ENCODE results near the gene GLRX.

The GLRX gene

DNA sequence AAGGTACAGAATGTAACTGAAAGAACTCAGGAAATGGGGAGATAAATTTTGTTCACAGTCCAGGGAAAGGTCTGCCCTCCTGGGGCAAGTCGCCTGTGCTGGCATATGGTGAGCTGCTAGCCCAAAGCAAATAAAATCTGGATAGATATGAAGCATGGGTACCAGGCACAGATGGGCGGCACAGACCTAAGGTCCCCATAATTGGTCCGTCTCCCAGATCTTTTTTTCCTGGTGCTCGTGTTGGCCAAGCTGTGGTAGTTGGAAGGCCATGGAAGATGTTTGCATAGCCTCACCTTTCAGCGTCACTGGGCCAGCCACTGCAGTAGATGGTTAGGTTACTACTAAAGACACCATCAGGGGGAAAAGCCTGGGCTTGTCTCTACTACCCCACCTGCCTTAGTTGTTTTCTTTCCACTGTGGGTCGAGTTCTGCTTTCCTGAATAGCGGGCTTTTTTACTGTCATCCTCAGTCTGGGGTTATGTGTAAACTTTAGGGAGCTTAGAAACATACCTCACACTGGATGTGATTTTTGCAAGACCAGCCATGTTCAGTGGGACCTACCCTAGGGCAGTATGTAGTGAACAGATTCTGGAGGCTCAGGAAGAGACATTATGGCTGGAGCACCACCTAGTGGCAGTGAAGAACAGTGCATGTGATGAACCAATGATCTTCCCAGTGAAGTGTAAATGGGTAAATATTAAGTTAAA lies 24.2 kb upstream of the GLRX start:
- peak; percentile 98 for TF ChIP-seq RAD21 (IDR thresholded peaks at IDR 0.05; ENCODE audit: low read depth)
- TF ChIP-seq EP300 (IDR thresholded peaks at IDR 0.05; ENCODE audit: borderline replicate concordance) = no peak

DNA sequence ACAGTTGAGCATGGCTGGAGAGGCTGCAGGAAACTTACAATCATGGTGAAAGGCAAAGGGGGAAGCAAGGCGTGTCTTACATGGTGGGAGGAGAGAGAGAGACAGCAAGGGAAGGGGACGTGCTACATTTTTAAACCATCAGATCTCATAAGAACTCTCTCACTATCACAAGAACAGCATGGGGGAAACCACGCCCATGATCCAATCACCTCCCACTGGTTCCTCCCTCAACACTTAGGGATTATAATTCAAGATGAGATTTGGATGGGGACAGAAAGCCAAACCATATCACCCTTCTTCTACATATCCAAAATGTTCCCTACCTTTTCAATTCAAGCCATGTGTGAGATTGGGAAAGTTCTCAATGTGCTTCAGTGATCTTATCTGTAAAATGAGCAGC lies 22.9 kb upstream of the GLRX start:
- TF ChIP-seq, protein P1, sequence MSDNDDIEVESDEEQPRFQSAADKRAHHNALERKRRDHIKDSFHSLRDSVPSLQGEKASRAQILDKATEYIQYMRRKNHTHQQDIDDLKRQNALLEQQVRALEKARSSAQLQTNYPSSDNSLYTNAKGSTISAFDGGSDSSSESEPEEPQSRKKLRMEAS (IDR thresholded peaks at IDR 0.05) = no peak
- no peak for TF ChIP-seq TEAD4 (IDR thresholded peaks at IDR 0.05)
- no peak for TF ChIP-seq RAD21 (IDR thresholded peaks at IDR 0.05; ENCODE audit: low read depth)
- TF ChIP-seq EGR1 (IDR thresholded peaks at IDR 0.05) = no peak
- no peak for TF ChIP-seq EP300 (IDR thresholded peaks at IDR 0.05; ENCODE audit: borderline replicate concordance)
- TF ChIP-seq TCF12 (IDR thresholded peaks at IDR 0.05; ENCODE audit: low read depth) = no peak

DNA sequence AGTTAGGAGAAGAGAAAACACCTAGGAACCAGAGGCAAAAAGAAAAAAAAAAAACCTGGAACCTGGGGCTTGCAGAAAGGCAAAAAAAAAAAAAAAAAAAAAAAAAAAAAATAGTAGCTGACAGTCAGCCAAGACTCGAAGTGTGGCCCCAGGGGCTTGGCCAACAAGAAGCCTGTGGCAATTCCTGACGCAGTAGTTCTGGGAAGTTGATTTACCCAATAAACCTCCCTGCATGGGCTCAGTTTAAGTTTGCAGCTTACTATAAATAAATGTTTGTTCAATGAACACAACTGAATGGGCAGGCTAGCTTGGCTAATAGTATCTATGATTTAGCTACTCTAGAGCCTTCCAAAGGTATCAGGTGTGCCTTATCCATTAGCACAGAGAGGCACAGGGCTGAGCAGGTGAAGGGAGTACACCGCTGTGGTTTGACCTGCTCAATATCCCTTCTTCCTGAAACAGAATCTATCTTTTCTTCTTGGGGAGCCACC lies 21.3 kb upstream of the GLRX start:
- no peak for TF ChIP-seq TAF1 (IDR thresholded peaks at IDR 0.05; ENCODE audit: low read depth)
- no peak for TF ChIP-seq EGR1 (IDR thresholded peaks at IDR 0.05)
- TF ChIP-seq CEBPB (IDR thresholded peaks at IDR 0.05) = no peak
- no peak for TF ChIP-seq RAD21 (IDR thresholded peaks at IDR 0.05; ENCODE audit: low read depth)
- no peak for TF ChIP-seq FOXM1 (IDR thresholded peaks at IDR 0.05; ENCODE audit: borderline replicate concordance, low read depth)
- TF ChIP-seq, protein P2, sequence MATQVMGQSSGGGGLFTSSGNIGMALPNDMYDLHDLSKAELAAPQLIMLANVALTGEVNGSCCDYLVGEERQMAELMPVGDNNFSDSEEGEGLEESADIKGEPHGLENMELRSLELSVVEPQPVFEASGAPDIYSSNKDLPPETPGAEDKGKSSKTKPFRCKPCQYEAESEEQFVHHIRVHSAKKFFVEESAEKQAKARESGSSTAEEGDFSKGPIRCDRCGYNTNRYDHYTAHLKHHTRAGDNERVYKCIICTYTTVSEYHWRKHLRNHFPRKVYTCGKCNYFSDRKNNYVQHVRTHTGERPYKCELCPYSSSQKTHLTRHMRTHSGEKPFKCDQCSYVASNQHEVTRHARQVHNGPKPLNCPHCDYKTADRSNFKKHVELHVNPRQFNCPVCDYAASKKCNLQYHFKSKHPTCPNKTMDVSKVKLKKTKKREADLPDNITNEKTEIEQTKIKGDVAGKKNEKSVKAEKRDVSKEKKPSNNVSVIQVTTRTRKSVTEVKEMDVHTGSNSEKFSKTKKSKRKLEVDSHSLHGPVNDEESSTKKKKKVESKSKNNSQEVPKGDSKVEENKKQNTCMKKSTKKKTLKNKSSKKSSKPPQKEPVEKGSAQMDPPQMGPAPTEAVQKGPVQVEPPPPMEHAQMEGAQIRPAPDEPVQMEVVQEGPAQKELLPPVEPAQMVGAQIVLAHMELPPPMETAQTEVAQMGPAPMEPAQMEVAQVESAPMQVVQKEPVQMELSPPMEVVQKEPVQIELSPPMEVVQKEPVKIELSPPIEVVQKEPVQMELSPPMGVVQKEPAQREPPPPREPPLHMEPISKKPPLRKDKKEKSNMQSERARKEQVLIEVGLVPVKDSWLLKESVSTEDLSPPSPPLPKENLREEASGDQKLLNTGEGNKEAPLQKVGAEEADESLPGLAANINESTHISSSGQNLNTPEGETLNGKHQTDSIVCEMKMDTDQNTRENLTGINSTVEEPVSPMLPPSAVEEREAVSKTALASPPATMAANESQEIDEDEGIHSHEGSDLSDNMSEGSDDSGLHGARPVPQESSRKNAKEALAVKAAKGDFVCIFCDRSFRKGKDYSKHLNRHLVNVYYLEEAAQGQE (IDR thresholded peaks at IDR 0.05; ENCODE audit: low read depth) = no peak
- no peak for TF ChIP-seq CREB1 (IDR thresholded peaks at IDR 0.05; ENCODE audit: low read depth)
- no peak for TF ChIP-seq EP300 (IDR thresholded peaks at IDR 0.05; ENCODE audit: borderline replicate concordance)

DNA sequence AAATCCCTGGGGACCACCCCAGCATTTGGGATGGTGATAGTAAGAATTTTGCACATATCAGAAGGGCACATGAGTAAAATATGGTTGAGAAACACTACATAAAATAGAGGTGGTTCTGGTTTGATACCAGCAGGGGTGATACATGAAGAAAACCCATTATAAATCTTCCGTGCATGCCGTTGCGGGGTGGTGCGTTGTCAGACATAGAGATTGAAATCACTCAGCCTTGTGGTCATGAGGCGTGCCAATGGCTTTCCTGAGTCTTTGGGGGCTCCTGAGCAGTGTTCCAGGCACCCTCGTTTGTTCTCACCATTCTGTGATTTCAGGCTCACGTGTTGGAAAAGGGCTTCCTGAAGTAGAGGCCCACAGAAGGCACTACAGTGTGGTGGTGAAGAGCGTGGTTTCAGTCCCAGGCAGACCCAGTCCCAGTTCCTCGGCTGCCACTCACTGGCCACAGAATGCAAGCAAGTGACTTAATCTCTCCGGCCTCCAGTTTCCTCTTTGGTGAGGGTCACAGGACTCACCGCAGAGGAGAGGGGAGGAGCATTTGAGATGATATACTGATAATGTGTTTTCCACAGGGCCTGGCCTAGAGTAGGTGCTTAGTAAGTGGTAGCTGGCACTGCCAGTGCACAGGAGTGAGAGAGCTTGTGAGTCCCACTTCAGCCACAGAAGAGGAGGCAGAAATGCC lies 20.5 kb upstream of the GLRX start:
- TF ChIP-seq, protein P1 (IDR thresholded peaks at IDR 0.05) = no peak
- TF ChIP-seq YY1 (IDR thresholded peaks at IDR 0.05; ENCODE audit: low read depth) (no peak), EP300 (IDR thresholded peaks at IDR 0.05; ENCODE audit: borderline replicate concordance) (no peak), NFIC (IDR thresholded peaks at IDR 0.05) (no peak), TCF12 (IDR thresholded peaks at IDR 0.05; ENCODE audit: low read depth) (no peak), CEBPB (IDR thresholded peaks at IDR 0.05) (no peak), EGR1 (IDR thresholded peaks at IDR 0.05) (no peak), TEAD4 (IDR thresholded peaks at IDR 0.05) (no peak), CREB1 (IDR thresholded peaks at IDR 0.05; ENCODE audit: low read depth) (no peak), FOXM1 (IDR thresholded peaks at IDR 0.05; ENCODE audit: borderline replicate concordance, low read depth) (no peak), RAD21 (IDR thresholded peaks at IDR 0.05; ENCODE audit: low read depth) (no peak), TAF1 (IDR thresholded peaks at IDR 0.05; ENCODE audit: low read depth) (no peak)
- TF ChIP-seq, protein P3, sequence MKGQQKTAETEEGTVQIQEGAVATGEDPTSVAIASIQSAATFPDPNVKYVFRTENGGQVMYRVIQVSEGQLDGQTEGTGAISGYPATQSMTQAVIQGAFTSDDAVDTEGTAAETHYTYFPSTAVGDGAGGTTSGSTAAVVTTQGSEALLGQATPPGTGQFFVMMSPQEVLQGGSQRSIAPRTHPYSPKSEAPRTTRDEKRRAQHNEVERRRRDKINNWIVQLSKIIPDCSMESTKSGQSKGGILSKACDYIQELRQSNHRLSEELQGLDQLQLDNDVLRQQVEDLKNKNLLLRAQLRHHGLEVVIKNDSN (IDR thresholded peaks at IDR 0.05) = no peak

DNA sequence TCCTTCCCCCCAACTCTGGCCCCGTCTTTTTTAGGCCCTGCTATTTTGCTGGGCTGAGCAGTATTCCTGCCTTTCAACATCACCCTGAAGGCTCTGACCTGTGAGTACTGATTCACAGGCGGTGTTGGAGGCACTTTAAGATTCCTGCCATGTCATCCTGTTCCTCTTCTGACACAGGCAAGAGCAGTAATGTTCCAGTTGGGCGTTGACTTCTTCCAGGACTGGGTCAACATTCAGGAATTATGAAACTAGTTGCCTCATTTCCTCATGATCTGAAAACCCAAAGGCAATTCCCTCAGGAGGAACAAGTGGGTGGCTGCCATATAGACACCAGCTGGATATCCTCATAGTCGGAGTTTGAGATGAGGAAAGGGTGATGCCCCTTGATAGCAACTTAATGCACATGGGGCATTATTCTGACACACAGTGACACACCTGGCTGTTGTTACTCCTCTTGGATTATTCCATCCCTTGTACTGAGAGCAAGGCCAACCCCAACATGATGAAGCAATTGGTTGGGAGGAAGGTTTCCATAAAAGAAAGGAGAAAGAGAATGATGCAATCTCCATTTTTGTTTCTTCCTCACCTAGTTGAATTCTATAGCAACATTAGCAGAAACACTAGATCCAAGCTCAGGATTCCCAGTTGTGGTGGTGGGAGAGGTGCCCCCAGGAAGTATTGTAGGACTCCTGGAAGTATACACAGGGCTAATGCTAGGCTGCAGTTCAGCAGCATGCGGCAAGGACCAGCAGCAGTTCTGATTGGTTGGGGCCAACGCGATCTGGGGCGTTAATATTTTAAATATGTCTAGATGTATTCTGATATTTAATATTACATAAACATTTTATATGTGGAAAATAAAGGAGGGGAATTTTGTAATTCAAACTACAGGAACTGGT lies 19.6 kb upstream of the GLRX start:
- TF ChIP-seq, protein P3 (IDR thresholded peaks at IDR 0.05) = no peak
- TF ChIP-seq FOXM1 (IDR thresholded peaks at IDR 0.05; ENCODE audit: borderline replicate concordance, low read depth) (no peak), CEBPB (IDR thresholded peaks at IDR 0.05) (no peak), RAD21 (IDR thresholded peaks at IDR 0.05; ENCODE audit: low read depth) (no peak), CREB1 (IDR thresholded peaks at IDR 0.05; ENCODE audit: low read depth) (no peak)

DNA sequence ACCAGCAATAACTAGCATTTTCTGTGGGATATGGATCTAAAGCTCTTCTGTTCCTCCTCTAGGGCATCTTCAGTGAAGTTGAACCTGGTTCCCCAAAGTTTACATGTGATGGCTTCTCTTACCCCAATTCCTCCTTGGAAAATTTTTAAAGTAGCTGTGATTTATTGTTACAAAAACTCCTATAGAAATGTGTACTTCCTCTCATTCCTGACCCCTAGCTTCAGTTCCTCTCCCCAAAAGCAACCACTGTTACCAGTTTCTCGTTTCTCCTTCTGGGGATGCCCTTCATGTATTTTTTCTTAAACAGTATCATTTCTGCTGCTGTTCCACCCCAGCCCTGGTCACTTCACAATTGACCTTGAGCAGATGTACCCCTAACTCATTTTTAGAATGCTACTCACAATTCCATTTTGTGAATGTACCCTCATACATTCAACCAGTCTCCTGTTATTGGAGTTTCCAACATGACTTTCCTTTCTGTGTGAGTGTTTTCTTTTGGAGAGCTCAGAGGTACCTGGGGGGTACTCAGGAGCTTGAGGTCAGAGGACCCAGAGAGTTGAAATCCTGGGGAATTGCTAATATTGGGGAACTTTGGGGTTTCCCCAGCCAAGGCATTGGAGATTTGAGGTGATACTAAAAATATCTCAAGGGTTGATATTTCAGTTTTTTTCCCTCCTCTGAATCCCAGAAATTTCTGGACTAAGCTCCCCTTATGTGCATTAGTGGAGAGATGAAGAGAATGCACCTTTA lies 18.6 kb upstream of the GLRX start:
- TF ChIP-seq NFIC (IDR thresholded peaks at IDR 0.05) (no peak), TEAD4 (IDR thresholded peaks at IDR 0.05) (no peak), YY1 (IDR thresholded peaks at IDR 0.05; ENCODE audit: low read depth) (no peak), EP300 (IDR thresholded peaks at IDR 0.05; ENCODE audit: borderline replicate concordance) (no peak), ZBTB7A (IDR thresholded peaks at IDR 0.05; ENCODE audit: low read depth) (no peak), CREB1 (IDR thresholded peaks at IDR 0.05; ENCODE audit: low read depth) (no peak), FOXM1 (IDR thresholded peaks at IDR 0.05; ENCODE audit: borderline replicate concordance, low read depth) (no peak), CEBPB (IDR thresholded peaks at IDR 0.05) (no peak), TCF12 (IDR thresholded peaks at IDR 0.05; ENCODE audit: low read depth) (no peak), RAD21 (IDR thresholded peaks at IDR 0.05; ENCODE audit: low read depth) (no peak), EGR1 (IDR thresholded peaks at IDR 0.05) (no peak), TAF1 (IDR thresholded peaks at IDR 0.05; ENCODE audit: low read depth) (no peak)
- TF ChIP-seq, protein P1 (IDR thresholded peaks at IDR 0.05) = no peak
- TF ChIP-seq, protein P3 (IDR thresholded peaks at IDR 0.05) = no peak
- TF ChIP-seq, protein P2 (IDR thresholded peaks at IDR 0.05; ENCODE audit: low read depth) = no peak
